ENCODE measurements around the gene DNAAF8. TPM values are rescaled to one million over a fixed set of nuclear protein-coding genes. Genes with fewer than 3 reads are reported as not detected.

Gene DNAAF8
- total and polyA plus RNA-seq, 2 donors (not counting 3 experiments of a cell fraction or from before 2014, with no cell fraction given): 0.58 to 1.0 TPM

GRCh38 chr16:4695473-4696171, 38.7 kb upstream of the DNAAF8 start:
- CTCF ChIA-PET: interaction anchor here (0.6 to 1.4 kb wide), 4 partner anchors 10 to 260 kb away, joined by 3 read pairs; partner anchors contain the start of gene MGRN1
- no peaks in the 10 kb centered on the region for H3K9me3 ChIP-seq (replicated peaks; ENCODE audit: control insufficient read depth, insufficient read depth, low read length)
- H3K9me1 ChIP-seq (replicated peaks; ENCODE audit: control insufficient read depth, extremely low read depth, insufficient read depth, low read length): no peaks in the 10 kb centered on the region
- POLR2A ChIA-PET: no interaction called here
- no peak overlapping the region for H3K27ac ChIP-seq (ENCODE audit: insufficient read depth, low read depth, low read length)
- DNase-seq (ENCODE audit: low read depth, low spot score) (no peak), FAIRE-seq (no peak)
- no peak overlapping the region for H3K9ac ChIP-seq (replicated peaks; ENCODE audit: extremely low read depth, insufficient read depth, low read length)
- peaks cover 4% of the 10 kb centered on the region for H3K4me1 ChIP-seq (ENCODE audit: control insufficient read depth, extremely low read depth, insufficient read depth, low read length)
- no peaks in the 10 kb centered on the region for H4K20me1 ChIP-seq (replicated peaks; ENCODE audit: control insufficient read depth, extremely low read depth, insufficient read depth, low read length)
- H3K79me2 ChIP-seq (ENCODE audit: control insufficient read depth, insufficient read depth, low read length): no peaks in the 10 kb centered on the region
- dilution Hi-C loops (cut with MboI; ENCODE audit: extremely low pct_ligation_motif_present, low sequenced_read_pairs) (no loop called here), intact Hi-C loops (cut with micrococcal nuclease) (no loop called here)
- no peak overlapping the region for H3K4me3 ChIP-seq (replicated peaks in 1 of 3; ENCODE audit: insufficient read depth in 1 of 3, low read depth in 1 of 3, low read length in 3 of 3)
- H3K36me3 ChIP-seq (ENCODE audit: control insufficient read depth in 2 of 2, extremely low read depth in 1 of 2, insufficient read depth in 2 of 2, low read length in 2 of 2): peaks cover 3 to 26% of the 10 kb centered on the region in 2 experiments
- H3K27me3 ChIP-seq (ENCODE audit: control insufficient read depth in 2 of 2, insufficient read depth in 2 of 2, low read length in 2 of 2): no peaks in the 10 kb centered on the region
- TF ChIP-seq POLR2AphosphoS5 (IDR thresholded peaks at IDR 0.05; ENCODE audit: insufficient read depth, low read depth, low read length) (no peak), CTCF (IDR thresholded peaks at IDR 0.05; ENCODE audit: extremely low read depth in 1 of 2, insufficient read depth in 1 of 2, low read depth in 1 of 2, low read length in 2 of 2) (no peak), GATA2 (IDR thresholded peaks at IDR 0.05; ENCODE audit: insufficient read depth, insufficient read length, low read depth, low read length) (no peak), MYC (IDR thresholded peaks at IDR 0.05; ENCODE audit: low read depth, low read length) (no peak), MAX (IDR thresholded peaks at IDR 0.05; ENCODE audit: insufficient read depth, insufficient read length) (no peak), FOS (IDR thresholded peaks at IDR 0.05; ENCODE audit: borderline replicate concordance, insufficient read depth, low read length) (no peak), JUN (IDR thresholded peaks at IDR 0.05; ENCODE audit: borderline replicate concordance, insufficient read depth, insufficient read length, low read depth) (no peak), EZH2 (IDR thresholded peaks at IDR 0.05; ENCODE audit: borderline replicate concordance, low read depth, low read length, severe bottlenecking) (no peak), POLR2A (IDR thresholded peaks at IDR 0.05; ENCODE audit: low read depth, low read length) (no peak)
- no TSS peak for BruUV-seq (replicated peaks)
- no peak overlapping the region for H3K4me2 ChIP-seq (ENCODE audit: insufficient read depth, low read length)
- H2AFZ ChIP-seq (ENCODE audit: low read depth, low read length): no peak overlapping the region

All from endothelial cell of umbilical vein (primary cell).